ENCODE results near the gene NRG3. TPM values are rescaled to one million over a fixed set of nuclear protein-coding genes. Genes with fewer than 3 reads are reported as not detected.

Gene NRG3
- total and polyA plus RNA-seq, 2 of the 8 experiments (the other 6 are each of a cell fraction or from before 2014, with no cell fraction given): 4.2 to 5.0 TPM

DNA sequence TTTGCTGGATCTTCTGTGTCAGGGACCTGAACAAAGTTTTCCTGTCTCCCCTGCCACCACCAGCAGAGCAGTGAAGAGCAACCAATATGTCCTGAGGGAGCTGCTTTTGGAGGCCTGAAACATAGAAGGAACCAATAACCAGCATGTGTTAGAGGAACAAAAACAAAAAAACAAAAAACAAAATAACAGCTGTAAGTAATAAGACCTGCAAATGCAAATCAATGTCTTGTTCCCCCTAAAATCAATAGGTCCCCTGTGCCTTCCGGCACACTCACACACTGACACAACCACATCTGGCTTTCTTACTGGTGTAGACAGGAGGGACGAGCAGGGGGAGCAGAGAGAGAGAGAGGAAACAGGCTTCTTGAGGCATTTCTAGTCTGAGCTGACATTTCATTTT is 94.1 kb downstream of the NRG3 start:
- no peak overlapping the region for H2AK5ac ChIP-seq (ENCODE audit: low read depth, low read length)
- no peak overlapping the region for H3K4ac ChIP-seq (replicated peaks; ENCODE audit: insufficient read length, low read depth, low read length)
- no peak overlapping the region for H2BK120ac ChIP-seq (replicated peaks; ENCODE audit: low read depth, low read length)
- POLR2A ChIA-PET (ENCODE audit: partially characterized antibody): no interaction called here
- FAIRE-seq (no peak), DNase-seq (ENCODE audit: low read depth in 1 of 2, low spot score in 2 of 2) (no peak)
- no peak overlapping the region for H3K56ac ChIP-seq (replicated peaks; ENCODE audit: insufficient read length, low read depth, low read length)
- WGBS, 2 experiments (ENCODE audit: extremely low coverage in 1 of 2, insufficient coverage in 1 of 2, insufficient read length in 1 of 2, insufficient replicate concordance in 2 of 2, low coverage in 1 of 2, low lambda C conversion rate in 2 of 2, missing lambda C conversion rate in 1 of 2): 96% methylated on average over 2 of the region's 2 CpGs; no CpG with 5 or more reads in 1 of the 2 experiments
- H4K91ac ChIP-seq (replicated peaks; ENCODE audit: insufficient read length, low read length): no peak overlapping the region
- H2BK20ac ChIP-seq (ENCODE audit: low read length): no peak overlapping the region
- no peak overlapping the region for H2BK5ac ChIP-seq (ENCODE audit: low read depth, low read length)
- H3K23ac ChIP-seq (ENCODE audit: insufficient read length): no peak overlapping the region
- no peaks in the 10 kb centered on the region for H3K27me3 ChIP-seq (replicated peaks in 1 of 4; ENCODE audit: control insufficient read depth in 3 of 4, extremely low read depth in 1 of 4, insufficient read depth in 3 of 4, low read length in 3 of 4)
- no peaks in the 10 kb centered on the region for H3K79me2 ChIP-seq (ENCODE audit: control insufficient read depth in 1 of 2, insufficient read depth in 2 of 2, low read length in 2 of 2)
- H3K9me3 ChIP-seq (ENCODE audit: insufficient read depth in 2 of 2, low read depth in 1 of 2, low read length in 1 of 2): no peaks in the 10 kb centered on the region
- no peak overlapping the region for H3K4me3 ChIP-seq (ENCODE audit: extremely low read depth in 1 of 4, insufficient read depth in 2 of 4, low read depth in 3 of 4, low read length in 4 of 4)
- CTCF ChIA-PET (ENCODE audit: partially characterized antibody): interaction anchor here (1.0 kb wide), 1 partner anchor 13 kb away, joined by 3 read pairs; no protein-coding TSS in a partner anchor
- H3K9ac ChIP-seq (replicated peaks in 1 of 4; ENCODE audit: extremely low read depth in 1 of 4, low read depth in 3 of 4, low read length in 3 of 4): no peak overlapping the region
- no peaks in the 10 kb centered on the region for H3K79me1 ChIP-seq (ENCODE audit: low read depth, low read length)
- H3K18ac ChIP-seq (ENCODE audit: extremely low read depth, low read length): no peak overlapping the region
- no peak overlapping the region for H4K8ac ChIP-seq (ENCODE audit: extremely low read depth, insufficient read depth, low read length)
- H3K27ac ChIP-seq (ENCODE audit: low read depth, low read length): no peak overlapping the region
- H2BK15ac ChIP-seq (ENCODE audit: low read length): no peak overlapping the region
- H2BK12ac ChIP-seq (ENCODE audit: low read depth, low read length): no peak overlapping the region
- peaks cover 0 to 4% (median 0%) of the 10 kb centered on the region in 4 experiments; a peak in 2 of 7 replicates for H3K4me1 ChIP-seq (replicated peaks in 1 of 4; ENCODE audit: control insufficient read depth in 3 of 4, insufficient read depth in 4 of 4, low read length in 3 of 4)
- no peak overlapping the region for H3K14ac ChIP-seq (ENCODE audit: insufficient read length)
- H3K4me2 ChIP-seq (ENCODE audit: insufficient read depth in 1 of 2, low read depth in 2 of 2, low read length in 2 of 2): no peak overlapping the region
- H3K23me2 ChIP-seq (ENCODE audit: low read depth, low read length): no peaks in the 10 kb centered on the region; the same call in 1 of the 2 replicates
- no peaks in the 10 kb centered on the region for H4K20me1 ChIP-seq (replicated peaks in 1 of 2; ENCODE audit: control insufficient read depth in 1 of 2, insufficient read depth in 2 of 2, low read length in 2 of 2)
- no peak for TF ChIP-seq POU5F1 (IDR thresholded peaks at IDR 0.05; ENCODE audit: low read depth, low read length)
- no peaks in the 10 kb centered on the region for H3K36me3 ChIP-seq (ENCODE audit: control insufficient read depth in 2 of 4, insufficient read depth in 4 of 4, low read length in 3 of 4)
- no peak overlapping the region for H2AFZ ChIP-seq (ENCODE audit: low read length)
- H4K5ac ChIP-seq (ENCODE audit: insufficient read length, low read depth, low read length): no peak overlapping the region
